T-helper 1 cell treated with Interleukin-12 subunit alpha and Interleukin-12 subunit beta and Interleukin-4 antibody, amounts not matched to agents 30 μg/mL and 1 μg/mL, for 36 hours (primary cell): Measurements from ENCODE around the gene GP2.
"Not testable (repeated sequence)": the region's sequence is repeated elsewhere in the genome, so short reads cannot be mapped to it uniquely, and the experiment has no call there.

ENCODE experiments used
- H3K27ac Mint-ChIP-seq: one replicate; pipeline ENCODE4 v1.8.0; 2021; ENCODE audit warnings: mild to moderate bottlenecking, mixed read lengths
- H3K27me3 Mint-ChIP-seq: one replicate; pipeline ENCODE4 v1.8.0; 2021; ENCODE audit warnings: low read depth, mixed read lengths
- H3K36me3 Mint-ChIP-seq: one replicate; pipeline ENCODE4 v1.8.0; 2021; ENCODE audit warnings: low read depth, mixed read lengths
- H3K4me1 Mint-ChIP-seq: one replicate; pipeline ENCODE4 v1.8.0; 2021; ENCODE audit warnings: low read depth, mixed read lengths
- H3K4me3 Mint-ChIP-seq: one replicate; pipeline ENCODE4 v1.8.0; 2021; ENCODE audit warnings: mild to moderate bottlenecking, moderate library complexity, mixed read lengths
- H3K9me3 Mint-ChIP-seq: one replicate; pipeline ENCODE4 v1.8.0; 2021; ENCODE audit warnings: mixed read lengths

GP2 gene

GRCh38 chr16:20318437-20318836 is 8.9 kb downstream of the GP2 start:
- Mint-ChIP-seq H3K4me3 (no peak overlapping the region), H3K27ac (no peak overlapping the region), H3K27me3 (no peaks in the 10 kb centered on the region), H3K4me1 (no peaks in the 10 kb centered on the region), H3K9me3 (no peaks in the 10 kb centered on the region), H3K36me3 (no peaks in the 10 kb centered on the region)

DNA sequence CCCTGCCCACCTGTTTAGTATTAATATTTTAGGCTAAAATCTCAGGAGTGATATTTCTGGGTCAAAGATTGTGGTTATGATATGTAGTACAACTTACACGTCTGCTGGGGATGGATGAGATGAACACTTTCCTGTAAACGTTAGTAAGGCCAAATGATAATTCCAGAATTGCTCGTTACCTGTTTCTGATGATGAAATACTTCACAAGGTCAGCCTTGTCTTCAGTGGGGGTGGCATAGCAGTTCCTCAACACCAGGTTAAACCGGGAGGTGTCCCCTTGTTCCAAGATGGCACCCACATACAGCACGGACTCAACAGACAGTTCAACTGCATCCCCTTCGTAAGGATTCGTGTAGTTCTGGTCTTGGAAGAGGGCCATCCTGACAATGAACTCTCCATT is 9.3 kb downstream of the GP2 start:
- H3K27me3 Mint-ChIP-seq: no peaks in the 10 kb centered on the region
- no peak overlapping the region for H3K4me3 Mint-ChIP-seq
- no peak overlapping the region for H3K27ac Mint-ChIP-seq
- H3K4me1 Mint-ChIP-seq: no peaks in the 10 kb centered on the region
- H3K9me3 Mint-ChIP-seq: no peaks in the 10 kb centered on the region
- H3K36me3 Mint-ChIP-seq: no peaks in the 10 kb centered on the region

DNA sequence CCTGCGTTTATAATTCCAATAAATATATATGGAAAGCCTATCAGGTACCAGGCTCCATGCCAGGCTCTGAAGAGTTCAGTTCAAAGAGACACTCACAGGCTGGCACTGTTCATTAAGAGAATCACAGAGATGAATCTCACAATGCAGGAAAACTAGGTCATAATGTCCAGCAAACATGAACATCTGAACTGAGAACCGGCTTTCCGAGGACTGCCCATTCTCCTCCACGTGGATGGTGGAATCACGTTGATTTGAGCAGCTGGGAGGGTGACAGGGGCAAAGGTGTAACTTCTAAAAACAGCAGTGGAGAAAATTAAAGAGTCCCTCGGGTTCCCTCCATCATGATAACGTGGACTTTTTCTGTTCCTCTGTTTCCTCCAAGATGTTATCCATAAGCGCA is 10.2 kb downstream of the GP2 start:
- H3K27me3 Mint-ChIP-seq: no peaks in the 10 kb centered on the region

GRCh38 chr16:20316715-20317114 is 10.6 kb downstream of the GP2 start:
- Mint-ChIP-seq H3K27me3 (no peaks in the 10 kb centered on the region), H3K36me3 (no peaks in the 10 kb centered on the region), H3K4me3 (no peak overlapping the region), H3K9me3 (no peaks in the 10 kb centered on the region), H3K4me1 (no peaks in the 10 kb centered on the region), H3K27ac (no peak overlapping the region)

More for the DNA sequence above, 10.2 kb downstream of the GP2 start:
- H3K4me3 Mint-ChIP-seq: no peak overlapping the region
- no peaks in the 10 kb centered on the region for H3K9me3 Mint-ChIP-seq
- H3K36me3 Mint-ChIP-seq: no peaks in the 10 kb centered on the region
- H3K4me1 Mint-ChIP-seq: no peaks in the 10 kb centered on the region
- H3K27ac Mint-ChIP-seq: no peak overlapping the region

DNA sequence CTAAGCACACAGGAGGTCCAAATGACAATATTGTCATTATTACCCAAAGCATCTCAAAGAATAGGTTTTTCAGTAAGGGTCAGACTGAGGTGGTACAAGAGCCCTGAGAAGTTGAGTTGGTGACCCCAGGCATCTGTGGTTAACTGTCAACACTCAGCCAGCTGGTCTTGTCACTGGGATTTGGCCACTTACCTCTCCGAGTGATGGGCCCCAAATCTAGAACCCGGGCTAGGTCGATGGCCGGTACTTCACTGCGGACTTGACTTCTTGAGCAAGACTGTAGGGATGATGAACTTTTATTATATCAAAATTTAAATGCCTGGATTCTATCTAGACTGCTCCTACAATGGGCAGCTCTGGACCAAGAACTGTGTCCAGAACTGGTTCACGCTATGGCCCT is 11.5 kb downstream of the GP2 start:
- Mint-ChIP-seq H3K4me3 (no peak overlapping the region), H3K9me3 (no peaks in the 10 kb centered on the region)

GRCh38 chr16:20314575-20314974 is 12.7 kb downstream of the GP2 start:
- Mint-ChIP-seq H3K36me3 (no peaks in the 10 kb centered on the region), H3K27ac (no peak overlapping the region), H3K4me3 (no peak overlapping the region), H3K9me3 (no peaks in the 10 kb centered on the region), H3K4me1 (no peaks in the 10 kb centered on the region), H3K27me3 (no peaks in the 10 kb centered on the region)

More for the DNA sequence above, 11.5 kb downstream of the GP2 start:
- Mint-ChIP-seq H3K27ac (no peak overlapping the region), H3K36me3 (no peaks in the 10 kb centered on the region), H3K4me1 (no peaks in the 10 kb centered on the region), H3K27me3 (no peaks in the 10 kb centered on the region)

DNA sequence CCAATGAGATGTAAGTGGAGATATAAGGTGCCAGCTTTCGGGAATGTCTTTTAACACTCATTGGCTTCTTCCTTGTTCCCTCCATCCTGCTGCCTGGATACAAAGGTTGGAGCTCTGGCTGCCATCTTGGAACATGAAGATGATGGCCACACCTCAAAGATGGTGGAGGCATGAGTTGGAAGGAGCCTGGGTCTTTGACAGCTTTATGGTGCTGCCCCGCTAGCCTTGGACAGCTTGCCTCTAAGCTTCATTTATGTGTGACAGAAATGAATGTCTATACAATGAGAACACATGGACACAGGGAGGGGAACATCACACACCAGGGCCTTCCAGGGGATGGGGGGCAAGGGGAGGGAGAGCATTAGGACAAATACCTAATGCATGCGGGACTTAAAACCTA is 13.6 kb downstream of the GP2 start:
- H3K27me3 Mint-ChIP-seq: no peaks in the 10 kb centered on the region
- H3K9me3 Mint-ChIP-seq: no peaks in the 10 kb centered on the region
- no peak overlapping the region for H3K4me3 Mint-ChIP-seq
- no peak overlapping the region for H3K27ac Mint-ChIP-seq
- no peaks in the 10 kb centered on the region for H3K36me3 Mint-ChIP-seq
- H3K4me1 Mint-ChIP-seq: no peaks in the 10 kb centered on the region

DNA sequence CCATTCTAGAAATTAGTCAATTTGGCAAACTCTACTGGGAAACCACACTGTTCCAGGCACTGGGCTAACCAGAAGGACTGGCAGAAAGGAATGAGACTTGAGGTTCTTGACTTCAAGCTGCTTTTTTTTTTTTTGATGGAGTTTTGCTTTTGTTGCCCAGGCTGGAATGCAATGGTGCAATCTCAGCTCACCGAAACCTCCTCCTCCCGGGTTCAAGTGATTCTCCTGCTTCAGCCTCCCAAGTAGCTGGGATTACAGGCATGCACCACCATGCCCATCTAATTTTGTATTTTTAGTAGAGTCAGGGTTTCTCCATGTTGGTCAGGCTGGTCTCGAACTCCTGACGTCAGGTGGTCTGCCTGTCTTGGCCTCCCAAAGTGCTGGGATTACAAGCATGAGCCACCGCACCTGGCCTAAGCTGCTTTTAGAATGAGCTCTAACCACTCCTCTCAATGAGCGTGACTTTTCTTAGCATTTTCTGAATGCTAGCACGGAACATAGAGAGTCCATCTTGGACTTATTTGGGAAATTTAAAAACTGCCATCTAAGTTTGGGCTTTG is 14.7 kb downstream of the GP2 start:
- not testable (repeated sequence) for H3K27ac Mint-ChIP-seq, H3K36me3 Mint-ChIP-seq, H3K27me3 Mint-ChIP-seq, H3K9me3 Mint-ChIP-seq, H3K4me3 Mint-ChIP-seq, H3K4me1 Mint-ChIP-seq

DNA sequence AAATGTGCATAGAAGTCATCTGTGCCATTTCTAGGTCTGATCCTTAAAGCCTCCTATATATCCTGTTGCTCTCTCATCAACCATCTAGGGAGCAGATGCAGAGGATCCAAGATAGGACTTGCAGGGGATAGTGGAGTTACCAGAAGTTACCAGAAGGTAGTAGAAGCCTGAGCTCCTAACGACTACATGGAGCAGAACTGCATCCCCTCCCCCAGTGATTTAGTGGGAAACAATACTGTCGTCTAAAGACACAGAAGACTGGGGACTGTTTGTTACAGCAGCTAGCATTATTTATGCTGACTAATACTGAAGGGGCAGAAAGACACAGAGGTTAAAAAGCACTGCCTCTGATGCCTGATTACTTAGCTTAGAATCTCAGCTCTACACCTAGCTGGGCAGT is 15.8 kb downstream of the GP2 start:
- Mint-ChIP-seq H3K36me3 (no peaks in the 10 kb centered on the region), H3K4me1 (no peaks in the 10 kb centered on the region), H3K27me3 (no peaks in the 10 kb centered on the region), H3K4me3 (no peak overlapping the region), H3K9me3 (no peaks in the 10 kb centered on the region), H3K27ac (no peak overlapping the region)

GRCh38 chr16:20310421-20311395 is 16.6 kb downstream of the GP2 start:
- Mint-ChIP-seq H3K27ac (no peak overlapping the region), H3K4me1 (no peaks in the 10 kb centered on the region), H3K36me3 (no peaks in the 10 kb centered on the region), H3K4me3 (no peak overlapping the region), H3K27me3 (no peaks in the 10 kb centered on the region), H3K9me3 (no peaks in the 10 kb centered on the region)

DNA sequence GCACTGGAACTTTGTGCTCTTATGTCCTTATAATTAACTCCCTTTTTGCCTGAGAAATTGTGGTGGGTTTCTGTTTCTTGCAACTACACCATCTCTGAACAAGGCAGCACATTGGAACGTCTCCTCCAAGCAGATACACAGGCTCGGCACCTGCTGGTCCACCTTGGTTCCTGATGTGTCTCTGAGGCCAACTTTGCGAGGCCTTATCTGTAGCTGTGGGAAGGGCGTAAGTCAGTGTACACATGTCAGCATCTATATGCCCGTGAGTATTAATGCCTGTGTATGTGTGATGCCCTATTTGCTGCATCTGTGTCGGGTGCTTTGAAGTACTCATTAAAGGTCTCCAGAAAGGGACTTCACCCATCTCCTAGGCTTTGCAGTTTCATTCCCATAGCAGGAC is 17.5 kb downstream of the GP2 start:
- H3K4me3 Mint-ChIP-seq: no peak overlapping the region
- H3K27ac Mint-ChIP-seq: no peak overlapping the region
- H3K4me1 Mint-ChIP-seq: no peaks in the 10 kb centered on the region
- no peaks in the 10 kb centered on the region for H3K36me3 Mint-ChIP-seq
- H3K27me3 Mint-ChIP-seq: no peaks in the 10 kb centered on the region
- no peaks in the 10 kb centered on the region for H3K9me3 Mint-ChIP-seq

DNA sequence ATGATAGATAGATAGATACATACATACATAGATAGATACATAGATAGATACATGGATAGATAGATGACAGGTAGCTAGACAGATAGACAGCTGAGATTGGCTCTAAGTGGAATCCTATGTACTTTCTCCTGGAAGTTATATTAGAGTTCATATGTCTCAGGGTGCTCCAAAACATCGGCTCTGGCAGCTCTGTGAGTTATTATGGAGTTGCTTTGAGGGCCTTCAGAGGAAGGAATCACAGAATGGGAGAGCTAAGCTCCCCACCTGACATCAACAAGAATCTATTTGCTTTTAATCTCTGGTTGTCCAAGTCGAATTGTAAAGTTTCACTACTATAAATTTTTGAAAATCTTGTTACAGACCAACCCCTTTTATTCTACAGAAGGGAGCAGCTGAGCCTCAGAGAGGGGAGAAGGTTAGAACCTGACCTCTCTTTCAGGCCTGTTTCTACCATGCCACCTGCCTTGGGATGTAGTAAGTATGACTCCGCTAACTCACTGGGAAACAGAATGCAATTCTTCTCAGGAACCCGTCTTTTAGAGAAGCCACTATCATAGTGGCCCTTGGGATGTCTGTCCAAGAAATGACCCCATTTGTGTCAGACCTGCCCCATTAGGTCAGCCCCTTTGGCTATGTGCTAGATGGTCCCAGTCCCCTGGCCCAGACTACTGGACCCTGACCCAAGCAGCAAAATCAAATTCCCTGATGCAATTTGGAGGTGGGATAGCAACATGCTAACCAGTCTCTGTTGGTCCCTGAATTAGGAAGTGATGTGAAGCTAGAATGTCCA is 18.3 kb downstream of the GP2 start:
- H3K27ac Mint-ChIP-seq: no peak overlapping the region
- H3K27me3 Mint-ChIP-seq: no peaks in the 10 kb centered on the region
- no peak overlapping the region for H3K4me3 Mint-ChIP-seq
- H3K9me3 Mint-ChIP-seq: no peaks in the 10 kb centered on the region
- H3K4me1 Mint-ChIP-seq: no peaks in the 10 kb centered on the region
- H3K36me3 Mint-ChIP-seq: no peaks in the 10 kb centered on the region

DNA sequence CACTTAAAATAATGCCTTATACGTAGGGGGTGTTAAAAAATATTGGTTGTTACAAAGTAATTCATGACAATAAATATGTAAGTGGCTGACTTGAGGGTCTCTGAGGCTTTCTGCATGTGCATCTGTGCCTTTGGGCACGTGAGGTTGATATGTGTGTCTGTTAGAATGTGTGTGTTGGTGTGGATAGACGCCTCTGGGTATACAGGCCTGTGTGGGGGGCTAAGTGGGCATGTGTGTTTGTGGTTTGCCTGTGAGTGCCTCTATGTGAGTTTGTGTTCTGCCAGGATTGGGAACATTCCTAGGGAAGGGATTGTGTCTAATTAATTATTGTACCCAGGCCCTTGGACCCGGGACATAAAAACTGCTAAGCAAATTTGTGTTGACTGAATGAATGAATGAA is 19.0 kb downstream of the GP2 start:
- no peaks in the 10 kb centered on the region for H3K36me3 Mint-ChIP-seq
- H3K4me3 Mint-ChIP-seq: no peak overlapping the region
- H3K4me1 Mint-ChIP-seq: no peaks in the 10 kb centered on the region
- H3K27me3 Mint-ChIP-seq: no peaks in the 10 kb centered on the region
- no peaks in the 10 kb centered on the region for H3K9me3 Mint-ChIP-seq
- H3K27ac Mint-ChIP-seq: no peak overlapping the region

GRCh38 chr16:20307791-20308190 is 19.5 kb downstream of the GP2 start:
- no peaks in the 10 kb centered on the region for H3K27me3 Mint-ChIP-seq
- H3K36me3 Mint-ChIP-seq: no peaks in the 10 kb centered on the region
- no peaks in the 10 kb centered on the region for H3K4me1 Mint-ChIP-seq
- no peak overlapping the region for H3K4me3 Mint-ChIP-seq
- no peaks in the 10 kb centered on the region for H3K9me3 Mint-ChIP-seq
- no peak overlapping the region for H3K27ac Mint-ChIP-seq

DNA sequence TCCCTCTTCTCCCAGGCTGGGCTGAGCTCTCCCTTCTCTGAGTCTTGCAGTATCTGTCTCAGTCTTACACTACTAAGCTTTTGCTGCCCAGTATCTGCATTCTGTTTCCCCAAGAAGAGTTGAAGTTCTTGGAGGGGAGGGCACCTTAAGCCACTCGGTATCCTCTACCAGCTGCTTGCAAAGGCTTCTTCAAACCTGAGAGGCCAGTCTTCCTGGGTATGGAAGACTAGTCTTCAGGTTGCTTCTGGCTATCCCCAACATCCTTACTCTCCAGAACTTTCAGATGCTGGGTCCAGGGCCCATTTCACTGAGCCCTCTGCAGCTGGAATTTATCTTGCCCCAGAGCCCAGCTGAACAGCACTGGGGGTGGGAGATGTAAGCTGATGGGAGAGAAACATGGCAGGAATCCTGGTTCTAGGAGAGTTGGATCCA is 20.1 kb downstream of the GP2 start:
- no peaks in the 10 kb centered on the region for H3K36me3 Mint-ChIP-seq
- no peaks in the 10 kb centered on the region for H3K4me1 Mint-ChIP-seq
- no peaks in the 10 kb centered on the region for H3K9me3 Mint-ChIP-seq
- H3K4me3 Mint-ChIP-seq: no peak overlapping the region
- no peaks in the 10 kb centered on the region for H3K27me3 Mint-ChIP-seq
- no peak overlapping the region for H3K27ac Mint-ChIP-seq
